Measurements from ENCODE around the gene THAP7.

DNA sequence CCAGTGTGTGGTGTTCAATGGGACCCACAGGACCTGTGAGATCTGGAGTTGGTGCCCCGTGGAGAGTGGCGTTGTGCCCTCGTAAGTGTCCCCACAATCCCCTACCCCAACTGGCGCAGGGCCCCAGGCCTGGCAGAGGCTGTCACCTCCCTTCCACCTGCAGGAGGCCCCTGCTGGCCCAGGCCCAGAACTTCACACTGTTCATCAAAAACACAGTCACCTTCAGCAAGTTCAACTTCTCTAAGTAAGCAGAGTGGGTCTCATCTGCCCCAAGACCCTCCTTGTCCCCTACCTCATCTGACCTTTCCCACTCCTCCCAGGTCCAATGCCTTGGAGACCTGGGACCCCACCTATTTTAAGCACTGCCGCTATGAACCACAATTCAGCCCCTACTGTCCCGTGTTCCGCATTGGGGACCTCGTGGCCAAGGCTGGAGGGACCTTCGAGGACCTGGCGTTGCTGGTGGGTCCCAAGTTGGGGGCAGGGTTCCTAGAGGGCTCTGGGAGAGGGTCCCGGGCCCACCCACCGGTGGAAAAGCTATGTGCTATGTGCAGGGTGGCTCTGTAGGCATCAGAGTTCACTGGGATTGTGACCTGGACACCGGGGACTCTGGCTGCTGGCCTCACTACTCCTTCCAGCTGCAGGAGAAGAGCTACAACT, 21.2 kb upstream of the THAP7 start:
- no peak for TF ChIP-seq EZH2 (IDR thresholded peaks at IDR 0.05; ENCODE audit: low read depth, unreplicated experiment)
- TF ChIP-seq, protein P1, sequence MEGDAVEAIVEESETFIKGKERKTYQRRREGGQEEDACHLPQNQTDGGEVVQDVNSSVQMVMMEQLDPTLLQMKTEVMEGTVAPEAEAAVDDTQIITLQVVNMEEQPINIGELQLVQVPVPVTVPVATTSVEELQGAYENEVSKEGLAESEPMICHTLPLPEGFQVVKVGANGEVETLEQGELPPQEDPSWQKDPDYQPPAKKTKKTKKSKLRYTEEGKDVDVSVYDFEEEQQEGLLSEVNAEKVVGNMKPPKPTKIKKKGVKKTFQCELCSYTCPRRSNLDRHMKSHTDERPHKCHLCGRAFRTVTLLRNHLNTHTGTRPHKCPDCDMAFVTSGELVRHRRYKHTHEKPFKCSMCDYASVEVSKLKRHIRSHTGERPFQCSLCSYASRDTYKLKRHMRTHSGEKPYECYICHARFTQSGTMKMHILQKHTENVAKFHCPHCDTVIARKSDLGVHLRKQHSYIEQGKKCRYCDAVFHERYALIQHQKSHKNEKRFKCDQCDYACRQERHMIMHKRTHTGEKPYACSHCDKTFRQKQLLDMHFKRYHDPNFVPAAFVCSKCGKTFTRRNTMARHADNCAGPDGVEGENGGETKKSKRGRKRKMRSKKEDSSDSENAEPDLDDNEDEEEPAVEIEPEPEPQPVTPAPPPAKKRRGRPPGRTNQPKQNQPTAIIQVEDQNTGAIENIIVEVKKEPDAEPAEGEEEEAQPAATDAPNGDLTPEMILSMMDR (conservative IDR thresholded peaks at IDR 0.05; ENCODE audit: low read depth in 2 of 2): no peak
- TF ChIP-seq EZH2phosphoT487 (IDR thresholded peaks at IDR 0.05; ENCODE audit: unreplicated experiment): no peak
- TF ChIP-seq, protein P2, sequence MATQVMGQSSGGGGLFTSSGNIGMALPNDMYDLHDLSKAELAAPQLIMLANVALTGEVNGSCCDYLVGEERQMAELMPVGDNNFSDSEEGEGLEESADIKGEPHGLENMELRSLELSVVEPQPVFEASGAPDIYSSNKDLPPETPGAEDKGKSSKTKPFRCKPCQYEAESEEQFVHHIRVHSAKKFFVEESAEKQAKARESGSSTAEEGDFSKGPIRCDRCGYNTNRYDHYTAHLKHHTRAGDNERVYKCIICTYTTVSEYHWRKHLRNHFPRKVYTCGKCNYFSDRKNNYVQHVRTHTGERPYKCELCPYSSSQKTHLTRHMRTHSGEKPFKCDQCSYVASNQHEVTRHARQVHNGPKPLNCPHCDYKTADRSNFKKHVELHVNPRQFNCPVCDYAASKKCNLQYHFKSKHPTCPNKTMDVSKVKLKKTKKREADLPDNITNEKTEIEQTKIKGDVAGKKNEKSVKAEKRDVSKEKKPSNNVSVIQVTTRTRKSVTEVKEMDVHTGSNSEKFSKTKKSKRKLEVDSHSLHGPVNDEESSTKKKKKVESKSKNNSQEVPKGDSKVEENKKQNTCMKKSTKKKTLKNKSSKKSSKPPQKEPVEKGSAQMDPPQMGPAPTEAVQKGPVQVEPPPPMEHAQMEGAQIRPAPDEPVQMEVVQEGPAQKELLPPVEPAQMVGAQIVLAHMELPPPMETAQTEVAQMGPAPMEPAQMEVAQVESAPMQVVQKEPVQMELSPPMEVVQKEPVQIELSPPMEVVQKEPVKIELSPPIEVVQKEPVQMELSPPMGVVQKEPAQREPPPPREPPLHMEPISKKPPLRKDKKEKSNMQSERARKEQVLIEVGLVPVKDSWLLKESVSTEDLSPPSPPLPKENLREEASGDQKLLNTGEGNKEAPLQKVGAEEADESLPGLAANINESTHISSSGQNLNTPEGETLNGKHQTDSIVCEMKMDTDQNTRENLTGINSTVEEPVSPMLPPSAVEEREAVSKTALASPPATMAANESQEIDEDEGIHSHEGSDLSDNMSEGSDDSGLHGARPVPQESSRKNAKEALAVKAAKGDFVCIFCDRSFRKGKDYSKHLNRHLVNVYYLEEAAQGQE (IDR thresholded peaks at IDR 0.05; ENCODE audit: unreplicated experiment): no peak
- TF ChIP-seq, protein P3, sequence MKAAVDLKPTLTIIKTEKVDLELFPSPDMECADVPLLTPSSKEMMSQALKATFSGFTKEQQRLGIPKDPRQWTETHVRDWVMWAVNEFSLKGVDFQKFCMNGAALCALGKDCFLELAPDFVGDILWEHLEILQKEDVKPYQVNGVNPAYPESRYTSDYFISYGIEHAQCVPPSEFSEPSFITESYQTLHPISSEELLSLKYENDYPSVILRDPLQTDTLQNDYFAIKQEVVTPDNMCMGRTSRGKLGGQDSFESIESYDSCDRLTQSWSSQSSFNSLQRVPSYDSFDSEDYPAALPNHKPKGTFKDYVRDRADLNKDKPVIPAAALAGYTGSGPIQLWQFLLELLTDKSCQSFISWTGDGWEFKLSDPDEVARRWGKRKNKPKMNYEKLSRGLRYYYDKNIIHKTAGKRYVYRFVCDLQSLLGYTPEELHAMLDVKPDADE (IDR thresholded peaks at IDR 0.05): no peak
- no peak for TF ChIP-seq CREB1 (CRISPR knock-in tag; IDR thresholded peaks at IDR 0.05; ENCODE audit: low read depth)
- TF ChIP-seq STAT1 (IDR thresholded peaks at IDR 0.05; ENCODE audit: unreplicated experiment): no peak
- TF ChIP-seq NANOG (IDR thresholded peaks at IDR 0.05; ENCODE audit: borderline replicate concordance): no peak
- TF ChIP-seq POLR2AphosphoS5 (IDR thresholded peaks at IDR 0.05; ENCODE audit: low read depth): no peak
